ENCODE measurements around the gene EYS.

EYS gene

DNA sequence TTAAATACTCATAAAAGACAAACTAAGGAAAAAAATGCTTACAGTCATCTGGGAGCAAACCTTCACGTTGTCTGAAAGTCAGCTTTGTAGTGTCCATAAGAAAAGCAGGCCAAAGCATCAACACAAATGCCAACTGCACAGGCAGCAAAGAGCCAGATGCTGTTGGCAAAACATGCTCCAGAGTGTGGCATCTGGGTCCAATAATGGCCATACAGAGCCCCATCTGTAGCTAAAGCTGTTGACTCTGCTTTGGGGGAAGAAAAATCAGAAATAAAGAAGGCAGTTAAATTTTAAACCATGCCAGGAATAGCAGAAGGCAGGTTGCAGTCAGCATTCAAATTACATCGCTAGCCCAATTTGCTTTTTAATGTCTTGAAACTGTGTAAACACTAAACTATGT is 776.3 kb downstream of the EYS start:
- no peak for DNase-seq

DNA sequence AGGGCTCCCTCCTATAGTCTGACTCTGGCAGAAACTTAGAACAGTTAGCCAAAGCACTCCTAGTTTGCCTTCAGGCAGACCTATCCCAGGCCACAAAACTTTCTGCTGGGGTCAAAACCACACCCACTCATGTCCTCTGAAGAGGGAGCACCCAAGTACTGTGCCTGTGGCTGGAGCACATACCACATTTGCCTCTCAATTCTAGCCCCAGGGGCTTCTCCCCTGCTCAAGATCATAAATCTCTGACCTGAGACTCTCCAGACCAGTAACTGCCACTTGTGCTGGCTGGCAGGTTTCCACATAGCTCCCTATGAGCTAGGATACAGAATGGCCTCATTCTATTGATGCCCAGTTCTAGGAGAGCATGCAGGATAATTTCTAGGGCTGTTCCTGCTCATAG is 781.0 kb downstream of the EYS start:
- no peak for DNase-seq

DNA sequence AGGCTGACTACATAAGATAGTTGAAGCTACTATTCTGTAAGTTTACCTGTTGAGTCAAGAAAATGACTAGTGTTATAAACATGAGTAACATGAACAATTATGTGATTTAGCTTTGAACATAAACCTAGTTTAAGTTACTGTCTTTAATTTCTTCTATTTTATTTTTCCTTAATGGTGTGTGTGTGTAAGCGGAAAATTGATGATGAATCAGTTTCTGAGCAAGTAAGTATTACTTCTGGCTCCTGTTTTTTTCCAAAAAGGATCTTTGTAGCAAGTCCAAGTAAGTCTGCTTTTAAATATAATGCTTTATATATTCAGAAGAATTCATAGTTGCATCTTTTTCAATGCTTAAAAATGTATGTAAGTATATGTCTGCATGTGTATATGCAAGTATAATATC is 786.8 kb downstream of the EYS start:
- no peak for DNase-seq

DNA sequence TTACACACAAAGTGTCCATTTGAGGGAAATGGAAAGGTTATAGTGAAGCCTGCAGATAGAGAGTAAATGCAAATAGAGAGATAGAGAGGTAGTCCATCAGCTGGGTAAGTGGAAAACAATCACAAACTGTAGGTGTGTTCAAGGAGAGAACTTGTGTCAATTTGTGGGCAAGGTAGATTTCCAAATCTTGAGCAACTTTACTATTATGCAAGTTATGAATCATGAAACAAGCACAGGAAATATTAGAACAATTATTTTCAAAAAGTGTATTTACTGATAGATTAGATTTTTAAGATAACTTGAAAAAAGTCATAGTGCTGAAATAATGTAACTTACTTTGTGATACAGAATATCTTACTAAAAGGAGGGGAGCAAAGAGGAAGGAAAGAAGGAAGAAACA is 792.9 kb downstream of the EYS start:
- no peak for DNase-seq

DNA sequence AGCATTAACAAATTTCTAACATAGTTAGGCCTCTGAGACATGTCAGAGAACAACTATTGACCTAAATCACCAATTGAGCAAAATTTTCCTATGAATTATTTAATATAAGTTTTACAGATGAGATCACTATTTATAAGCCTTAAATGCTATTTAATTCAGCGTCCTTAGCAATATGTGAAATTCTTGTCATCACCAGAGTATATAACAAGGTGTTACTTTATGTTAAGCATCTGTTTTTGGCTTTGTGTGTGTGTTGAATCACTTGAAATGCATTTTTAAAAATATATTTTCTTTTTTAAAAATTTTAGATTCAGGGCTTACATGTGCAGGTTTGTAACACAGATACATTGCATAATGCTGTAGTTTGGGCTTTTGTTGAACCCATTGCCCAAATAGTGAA is 794.1 kb downstream of the EYS start:
- no peak for DNase-seq

DNA sequence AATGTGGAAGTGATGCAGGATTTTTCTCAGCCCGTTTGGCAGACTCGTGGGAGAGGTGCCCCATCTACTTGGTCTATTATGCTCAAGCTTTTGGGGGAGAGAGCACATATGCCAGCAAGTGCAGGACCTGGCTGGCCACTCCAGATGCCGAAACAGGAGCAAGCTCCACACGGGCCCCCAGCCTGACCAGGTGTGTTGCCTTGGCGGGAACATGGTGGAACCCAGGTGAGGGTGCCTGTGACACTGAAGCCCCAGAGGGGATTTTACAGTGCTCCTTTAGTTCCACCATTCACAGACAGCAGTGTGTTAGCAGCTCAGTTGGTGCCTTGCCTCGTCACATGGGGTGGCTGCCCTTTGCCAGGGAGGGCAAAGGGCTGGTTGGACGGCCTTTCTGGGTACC is 798.9 kb downstream of the EYS start:
- DNase-seq: no peak

DNA sequence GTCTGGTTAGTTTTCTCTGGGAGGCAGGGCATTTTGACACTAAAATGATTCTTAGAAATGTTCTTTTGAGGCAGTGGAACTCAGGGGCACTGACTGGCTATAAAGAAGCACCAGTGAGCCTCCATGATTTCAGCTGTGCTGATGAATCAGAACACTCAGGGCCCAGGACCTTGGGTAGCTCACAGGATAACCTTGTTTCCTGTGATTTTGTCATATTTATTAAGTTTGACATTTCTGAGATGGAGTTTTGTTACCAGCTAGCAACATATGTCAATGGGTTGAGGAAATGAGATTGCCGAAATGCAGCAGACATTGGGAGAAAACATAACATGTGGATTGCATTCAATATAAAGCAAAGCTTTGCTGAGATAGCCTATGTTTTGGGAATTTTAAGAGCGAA is 802.4 kb downstream of the EYS start:
- no peak for DNase-seq

DNA sequence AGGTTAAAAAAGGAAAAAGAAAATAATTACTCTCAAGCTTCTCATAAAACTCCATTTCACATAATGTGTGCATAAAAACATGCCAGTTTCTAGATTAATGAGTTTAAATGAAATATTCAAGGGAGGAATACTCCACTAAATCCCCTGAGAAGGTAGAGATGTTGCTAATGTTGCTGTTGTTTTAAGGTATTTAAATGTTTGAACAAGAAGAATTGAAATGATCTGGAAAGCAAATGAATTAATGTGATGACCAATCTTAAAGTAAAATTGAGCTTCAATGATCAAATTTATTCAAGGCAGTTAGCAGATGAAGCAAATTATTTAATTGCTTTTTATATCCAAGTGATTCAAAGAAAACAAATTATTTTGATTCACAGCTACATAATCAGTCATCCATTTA is 804.4 kb downstream of the EYS start:
- no peak for DNase-seq

DNA sequence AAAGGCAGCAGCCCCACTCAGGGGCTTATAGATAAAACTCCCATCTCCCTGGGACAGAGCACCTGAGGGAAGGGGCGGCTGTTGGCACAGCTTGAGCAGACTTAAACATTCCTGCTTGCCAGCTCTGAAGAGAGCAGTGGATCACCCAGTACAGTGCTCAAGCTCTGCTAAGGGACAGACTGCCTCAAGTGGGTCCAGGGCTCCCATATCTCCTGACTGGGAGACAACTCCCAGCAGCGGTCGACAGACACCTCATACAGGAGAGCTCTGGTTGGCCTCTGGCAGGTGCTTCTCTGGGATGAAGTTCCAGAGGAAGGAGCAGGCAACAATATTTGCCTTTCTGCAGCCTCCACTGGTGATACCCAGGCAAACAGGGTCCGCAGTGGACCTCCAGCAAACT is 810.1 kb downstream of the EYS start:
- DNase-seq: no peak

DNA sequence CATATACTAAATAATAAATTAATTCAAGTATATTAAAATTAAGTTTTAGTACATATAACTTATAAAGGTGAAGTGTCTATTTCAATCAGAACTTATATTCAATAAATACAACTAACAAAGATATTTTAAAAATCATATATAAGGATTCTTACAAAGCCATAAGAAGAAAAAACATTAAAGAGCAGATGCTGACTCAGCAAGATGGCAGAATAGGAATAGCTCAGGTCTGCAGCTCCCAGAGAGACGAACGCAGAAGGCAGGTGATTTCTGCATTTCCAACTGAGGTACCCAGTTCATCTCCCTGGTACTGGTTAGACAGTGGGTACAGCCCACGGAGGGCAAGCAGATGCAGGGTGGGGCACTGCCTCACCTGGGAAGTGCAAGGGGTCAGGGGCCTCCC is 811.1 kb downstream of the EYS start:
- no peak for DNase-seq

DNA sequence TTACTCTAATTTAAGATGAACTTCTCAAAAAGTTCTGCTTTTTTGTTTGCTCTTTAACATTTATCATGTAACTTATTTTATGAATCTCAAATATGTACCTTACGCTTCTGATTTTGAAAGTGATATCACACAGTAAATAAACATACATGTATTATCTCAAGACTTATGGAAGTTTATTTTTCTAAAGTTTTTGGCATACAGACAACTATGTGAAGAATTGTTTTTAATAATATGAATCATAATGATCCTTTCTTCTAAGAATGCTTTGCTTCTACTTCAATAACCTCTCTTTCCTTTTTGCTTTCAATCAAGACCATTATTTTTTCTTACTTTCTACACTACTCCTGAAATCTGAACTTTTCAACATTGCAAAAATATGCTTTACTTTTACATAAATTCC is 816.4 kb downstream of the EYS start:
- DNase-seq: no peak

DNA sequence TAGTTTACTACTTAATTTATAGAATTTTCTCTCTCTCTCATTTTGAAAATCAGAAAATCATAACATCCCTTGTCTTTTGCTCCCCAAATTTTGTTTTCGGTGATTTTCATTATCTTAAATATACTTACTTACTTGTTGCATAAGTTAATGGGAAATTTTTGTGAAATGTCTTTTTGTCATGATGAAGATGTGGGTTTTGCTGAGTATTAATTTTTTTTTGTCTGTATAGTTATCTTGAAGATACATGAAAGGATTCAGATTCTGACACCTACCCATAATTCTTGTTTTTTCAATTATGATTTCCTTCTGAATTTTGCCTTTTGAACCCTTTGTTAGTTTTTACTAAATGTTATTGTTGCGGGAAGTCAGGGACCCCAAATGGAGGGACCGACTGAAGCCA is 817.9 kb downstream of the EYS start:
- DNase-seq: no peak

DNA sequence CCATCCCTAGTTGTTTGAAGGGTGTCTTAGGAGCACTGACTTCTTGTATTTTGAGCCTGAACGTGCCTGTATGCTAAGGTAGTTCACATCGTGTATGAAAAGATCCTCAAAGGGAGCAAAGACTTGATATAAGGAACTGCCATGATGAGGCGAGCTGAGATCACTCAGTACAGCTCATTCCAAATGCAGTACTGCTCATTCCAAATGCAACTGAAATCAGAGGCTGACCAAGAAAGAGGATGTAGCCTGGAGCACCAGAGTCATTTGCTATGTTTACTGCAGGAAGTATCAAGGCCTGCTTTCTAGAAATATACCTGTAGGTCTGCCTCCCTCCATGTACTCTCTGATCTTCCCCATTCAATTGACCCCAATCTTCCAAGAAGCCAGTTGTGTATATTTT is 832.2 kb downstream of the EYS start:
- no peak for DNase-seq

DNA sequence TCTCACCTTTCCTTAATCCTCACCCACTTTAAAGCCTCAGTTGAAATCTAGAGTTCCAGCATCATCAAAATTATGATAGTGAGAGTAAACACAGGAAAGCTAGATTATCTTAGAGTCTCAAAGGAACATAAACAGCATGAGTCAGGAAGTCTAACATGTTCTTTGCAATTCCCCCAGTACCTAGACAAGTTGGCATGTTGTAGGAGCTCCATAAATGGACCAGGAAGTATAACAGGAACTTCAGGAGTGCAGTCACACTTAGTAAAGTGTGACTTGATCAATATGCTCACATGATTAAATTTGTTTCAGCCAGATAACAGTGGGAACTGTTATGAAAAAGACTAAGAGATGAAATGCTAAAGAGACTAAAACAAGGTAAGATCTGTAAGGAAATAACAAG is 834.4 kb downstream of the EYS start:
- no peak for DNase-seq

DNA sequence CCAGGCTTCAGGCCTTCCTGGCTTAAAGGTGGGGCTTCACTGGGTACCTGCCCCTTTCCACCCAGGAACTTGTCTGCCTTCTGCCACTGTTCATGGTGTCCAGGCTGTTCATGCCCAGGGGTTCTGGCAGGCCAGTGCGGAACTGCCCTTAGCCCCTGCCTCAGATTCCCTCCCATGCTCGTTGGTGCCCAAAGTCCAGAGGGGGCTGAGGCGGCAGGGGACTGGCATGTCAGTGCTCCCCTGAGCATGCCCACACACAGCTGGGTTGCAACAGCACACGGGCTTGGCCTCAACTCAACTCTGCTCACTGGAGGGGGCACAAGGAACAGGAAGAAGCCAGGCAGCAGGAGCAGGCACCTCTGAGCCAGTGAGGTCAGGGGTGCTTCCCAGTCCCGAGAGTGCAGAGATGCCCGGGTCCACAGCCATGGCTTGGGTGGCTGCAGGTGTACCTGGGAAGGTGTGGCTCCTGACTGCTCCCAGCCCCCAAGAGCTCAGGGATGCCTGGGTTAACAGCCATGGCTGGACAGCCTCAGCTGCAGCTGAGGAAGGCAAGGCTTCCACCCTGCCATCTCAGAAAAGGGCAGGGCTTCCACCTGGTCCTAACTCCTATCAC is 845.9 kb downstream of the EYS start:
- DNase-seq: no peak

DNA sequence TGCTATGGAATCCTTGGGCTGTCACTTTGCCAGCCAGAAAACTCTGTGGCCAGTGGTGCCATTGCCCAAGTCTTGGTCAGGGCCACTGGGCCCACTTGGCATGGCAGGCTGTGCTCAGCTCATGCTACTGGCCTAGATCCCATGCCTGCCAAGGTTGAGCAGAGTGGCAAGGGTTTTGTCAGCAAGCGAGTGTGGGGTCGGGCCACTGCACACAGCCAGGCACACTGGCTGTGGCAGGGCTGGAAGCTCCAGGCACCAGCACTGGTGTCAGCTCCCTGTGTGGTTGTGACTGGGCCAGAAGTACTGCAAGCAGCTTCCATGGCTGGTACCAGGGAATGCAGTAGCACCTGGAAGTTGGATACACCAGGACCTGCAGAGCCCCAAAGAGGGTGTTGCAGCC is 846.8 kb downstream of the EYS start:
- DNase-seq: no peak

DNA sequence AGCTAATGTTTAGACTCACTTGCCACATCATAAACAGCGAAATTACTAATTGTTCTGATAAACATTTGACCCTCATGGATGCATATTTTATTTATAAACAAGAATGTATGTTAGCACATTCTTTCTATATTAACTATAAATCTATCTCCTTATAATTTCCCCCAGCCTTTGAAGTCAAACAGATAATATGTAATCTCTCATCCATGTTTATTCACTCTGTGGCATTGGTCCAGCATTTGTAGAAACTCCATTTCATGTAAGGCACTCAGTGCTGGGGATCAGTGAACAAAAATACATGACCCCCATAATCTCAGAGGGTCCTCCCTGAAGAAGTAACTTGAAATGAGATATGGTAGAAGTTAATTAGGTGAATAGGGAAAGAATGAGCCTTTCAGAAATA is 856.9 kb downstream of the EYS start:
- no peak for DNase-seq

DNA sequence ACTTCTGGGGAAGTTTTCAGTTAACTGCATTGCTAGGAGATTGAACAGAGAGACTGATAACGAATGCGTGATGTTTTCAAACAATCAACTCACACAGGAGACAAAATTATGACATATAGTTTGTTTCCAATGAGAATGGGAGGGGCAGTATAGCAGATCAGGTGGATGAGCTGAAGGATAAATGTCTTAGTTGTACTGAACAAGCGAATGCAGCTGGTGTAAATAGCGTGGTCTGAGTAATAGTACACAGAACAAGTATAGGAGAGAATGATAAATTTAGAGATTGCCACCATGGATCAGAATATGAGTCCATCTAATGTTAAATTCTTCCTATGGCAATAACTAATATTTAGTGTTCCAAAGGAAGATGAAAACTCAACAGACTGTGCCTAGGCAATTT is 858.6 kb downstream of the EYS start:
- DNase-seq: no peak

DNA sequence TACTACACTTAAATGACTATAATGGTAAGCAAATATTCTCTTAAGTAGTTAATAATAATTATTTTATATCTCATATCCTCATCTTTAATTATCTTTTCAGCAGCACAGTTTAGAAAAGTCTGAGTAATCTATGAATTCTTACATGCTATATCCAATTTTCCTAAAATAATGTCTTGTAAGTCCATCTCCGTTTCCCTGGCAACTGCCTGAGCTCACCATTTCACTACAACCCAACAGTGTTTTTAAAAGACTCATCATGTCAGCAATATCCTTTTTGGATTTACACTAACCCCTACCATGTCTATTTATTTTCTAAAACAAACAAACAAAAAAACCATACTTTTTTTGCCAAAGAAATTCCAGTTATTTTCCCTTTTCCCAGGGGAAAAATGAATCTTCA is 859.6 kb downstream of the EYS start:
- no peak for DNase-seq

DNA sequence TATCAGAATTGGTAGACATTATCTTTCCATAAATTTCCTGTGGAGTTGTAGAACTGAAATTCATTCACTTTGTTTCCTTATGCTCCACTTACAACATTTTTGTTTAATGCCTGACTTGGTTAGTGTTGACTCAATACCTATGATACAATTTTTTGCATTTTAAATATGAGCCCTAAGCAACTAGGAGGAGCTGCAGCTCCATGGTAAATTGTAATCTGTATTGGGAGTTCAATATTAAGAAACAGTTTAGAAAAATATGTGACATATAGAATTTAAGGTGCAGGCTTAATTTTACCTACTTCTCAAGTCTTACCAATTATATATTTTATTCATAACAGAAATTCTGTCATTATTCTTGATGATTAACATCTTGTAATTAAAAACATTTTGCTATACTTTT is 868.3 kb downstream of the EYS start:
- DNase-seq: no peak

DNA sequence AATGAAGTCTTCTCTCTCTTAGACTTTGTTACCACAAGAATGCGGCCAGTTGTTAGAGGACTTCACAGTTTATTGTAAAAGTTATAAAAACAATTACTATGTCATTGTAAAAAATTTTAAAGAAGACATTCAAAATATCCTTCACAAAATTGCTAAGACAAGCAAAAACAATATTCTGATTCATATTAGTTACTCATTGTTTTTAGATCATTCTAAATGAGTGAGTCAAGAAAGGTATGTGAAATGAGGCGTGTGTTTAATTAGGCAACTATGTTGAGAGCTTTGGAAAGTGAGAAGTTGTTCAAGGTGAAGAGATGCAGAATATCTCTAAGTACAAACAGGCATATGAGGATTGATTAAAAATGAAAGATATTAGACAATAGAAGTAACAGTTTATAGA is 875.3 kb downstream of the EYS start:
- DNase-seq: no peak

DNA sequence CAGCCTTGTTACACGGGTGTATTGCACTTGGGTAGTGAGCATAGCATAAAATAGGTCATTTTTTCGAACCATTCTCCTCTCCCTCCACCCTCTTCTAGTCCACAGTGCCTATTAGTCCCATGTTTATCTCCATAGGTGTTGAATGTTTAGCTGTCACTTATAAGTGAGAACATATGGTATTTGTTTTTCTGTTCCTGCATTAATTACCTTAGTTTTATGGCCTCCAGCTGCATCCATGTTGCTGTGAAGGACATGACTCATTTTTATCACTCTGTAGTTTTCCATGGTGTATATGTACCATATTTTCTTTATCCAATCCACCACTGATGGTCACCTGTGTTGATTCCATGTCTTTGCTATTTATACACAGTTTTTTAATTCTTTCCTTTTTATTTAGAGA is 889.5 kb downstream of the EYS start:
- no peak for DNase-seq

DNA sequence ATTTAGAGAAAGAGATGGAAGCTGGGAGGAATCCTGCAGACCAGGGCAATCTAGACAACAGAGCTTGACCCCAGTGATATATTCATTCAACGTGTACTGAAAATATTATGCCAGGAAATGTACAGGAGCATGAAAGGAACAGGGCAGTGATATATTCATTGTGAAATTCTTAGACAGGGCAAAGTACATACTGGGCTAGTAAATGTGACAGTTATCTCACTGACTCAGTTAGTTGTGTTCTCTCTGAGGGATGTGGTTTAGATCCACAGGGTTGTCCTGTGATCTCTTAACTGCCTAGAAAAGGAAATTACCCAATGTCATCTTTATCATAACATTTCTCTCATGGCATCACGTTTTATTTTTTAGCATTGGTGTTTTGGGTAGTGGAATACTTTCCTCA is 891.3 kb downstream of the EYS start:
- no peak for DNase-seq

DNA sequence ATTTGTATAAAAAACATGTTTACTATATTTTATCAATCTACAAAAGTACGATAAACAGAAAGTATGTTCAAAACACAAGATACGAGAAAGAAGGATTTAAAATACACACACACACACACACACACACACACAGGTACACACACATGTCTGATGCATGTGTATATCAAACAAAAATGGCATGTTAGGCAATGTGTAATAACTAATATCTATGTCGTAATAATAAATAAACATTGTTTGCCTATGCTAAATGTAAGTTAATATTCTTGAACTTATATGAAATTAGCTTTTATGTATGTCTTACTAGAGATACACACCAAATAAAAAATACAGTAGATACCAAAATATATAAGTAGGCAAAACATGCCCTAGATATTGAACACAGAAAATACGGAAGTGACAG is 894.9 kb downstream of the EYS start:
- no peak for DNase-seq

DNA sequence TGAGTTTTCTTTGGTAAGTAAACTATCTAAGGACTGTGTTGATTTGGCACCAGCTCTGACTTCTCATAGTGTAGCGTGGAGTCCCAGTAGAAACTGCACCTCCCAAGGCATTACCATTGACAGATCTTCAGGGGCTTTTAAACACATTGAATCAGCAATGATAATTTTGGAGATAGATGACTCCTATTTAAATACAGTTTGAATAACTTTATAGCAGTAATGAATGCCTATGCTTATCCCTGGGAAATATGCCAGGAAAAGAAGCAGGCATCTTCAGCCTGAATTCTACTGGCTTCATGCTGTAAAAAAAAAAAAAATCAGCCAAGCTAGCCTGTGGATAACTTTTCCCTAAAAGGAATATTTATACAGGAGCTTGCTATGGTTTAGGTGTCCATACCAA is 895.9 kb downstream of the EYS start:
- no peak for DNase-seq

DNA sequence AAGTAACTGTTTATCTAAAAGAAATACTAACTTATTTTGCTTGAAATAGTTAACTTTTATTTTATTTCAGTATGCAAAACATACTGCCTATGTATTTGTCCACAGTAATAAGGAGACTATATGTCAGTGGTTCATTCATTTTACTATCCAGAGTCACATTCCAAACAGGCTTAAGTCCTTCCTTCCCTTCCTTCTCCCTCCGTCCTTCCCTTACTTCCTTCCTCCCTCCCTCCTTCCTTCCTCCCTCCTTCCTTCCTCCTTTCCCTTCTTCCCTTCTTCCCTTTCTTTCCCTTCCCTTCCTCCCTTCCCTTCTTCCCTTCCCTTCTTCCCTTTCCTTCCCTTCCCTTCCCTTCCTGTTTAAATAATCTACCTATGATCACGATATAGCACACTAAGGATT is 899.2 kb downstream of the EYS start:
- DNase-seq: no peak

Data from DMS79 treated with DMSO at 0.1 percent for 48 hours (cell line).